RCC 7860 (cell line): ENCODE results near the gene TEAD3.
"Not testable (repeated sequence)": the region's sequence is repeated elsewhere in the genome, so short reads cannot be mapped to it uniquely, and the experiment has no call there.

Source experiments
- DNase-seq: peaks from one replicate; pipeline ENCODE4 v3.0.0-alpha.2; 2015; ENCODE audit warnings: low spot score
- FAIRE-seq: peaks from 2 replicates; lab custom pipeline; 2012; peaks lifted over from hg19 to GRCh38; lab: Jason Lieb, UNC

TEAD3 gene

GRCh38 chr6:35452183-35453090, 44.4 kb downstream of the TEAD3 start, which contains the start of gene FANCE:
Gene FANCE, plus strand, starts transcription at chr6:35452338. Its CDS starts 208 bp downstream, at chr6:35452546.
- DNase-seq, result peak; percentile 58

GRCh38 chr6:35451354-35452182, 45.3 kb downstream of the TEAD3 start:
- FAIRE-seq, result no peak

More at GRCh38 chr6:35452183-35453090, 44.4 kb downstream of the TEAD3 start, which contains the start of gene FANCE:
- FAIRE-seq, result no peak

GRCh38 chr6:35449287-35449881, 47.5 kb downstream of the TEAD3 start:
- peak; percentile 53 for DNase-seq
- FAIRE-seq, result no peak

More at GRCh38 chr6:35451354-35452182, 45.3 kb downstream of the TEAD3 start:
- no peak for DNase-seq

GRCh38 chr6:35448191-35448590, 48.7 kb downstream of the TEAD3 start:
- FAIRE-seq, result no peak
- no peak for DNase-seq

- DNase-seq, result no peak
- FAIRE-seq, result no peak
These were observed 51.2 kb downstream of the TEAD3 start for GRCh38 chr6:35445691-35446090.

DNA sequence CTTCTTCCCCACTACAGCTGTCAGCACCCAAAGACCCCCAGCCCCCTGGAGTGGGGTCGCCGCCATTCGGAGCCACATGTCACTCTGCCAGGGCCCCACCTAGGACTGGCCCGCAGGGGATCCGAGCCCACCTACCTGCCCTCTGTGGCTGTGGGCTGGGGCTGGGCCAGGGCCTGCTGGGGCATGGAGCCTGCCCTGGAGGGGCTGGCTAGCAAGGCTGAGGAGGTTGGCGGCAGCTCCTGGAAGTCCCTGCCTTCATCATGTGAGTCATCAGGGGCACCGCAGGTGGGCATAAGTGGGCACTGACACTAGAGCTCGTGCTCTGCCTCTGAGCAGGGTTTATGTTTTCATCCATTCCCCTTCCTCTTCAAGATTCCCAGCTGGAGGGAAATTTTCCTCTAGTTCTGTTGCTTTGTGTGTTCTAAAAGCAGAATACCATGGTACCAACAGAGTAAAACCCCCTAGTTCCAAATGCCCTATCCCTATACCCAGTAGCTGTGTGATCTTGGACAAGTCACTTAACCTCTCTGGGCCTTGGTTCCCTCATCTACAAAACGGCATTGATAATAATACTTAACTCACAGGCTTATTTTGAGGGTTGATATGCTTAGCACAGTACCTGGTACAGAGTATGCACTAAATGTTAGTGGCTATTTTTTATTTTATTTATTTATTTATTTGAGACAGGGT, 53.4 kb downstream of the TEAD3 start:
- FAIRE-seq (no peak), DNase-seq (peak; percentile 11)

GRCh38 chr6:35442693-35443092, 54.2 kb downstream of the TEAD3 start:
- FAIRE-seq (no peak), DNase-seq (no peak)

GRCh38 chr6:35441642-35442041, 55.2 kb downstream of the TEAD3 start:
- DNase-seq (no peak), FAIRE-seq (no peak)

DNA sequence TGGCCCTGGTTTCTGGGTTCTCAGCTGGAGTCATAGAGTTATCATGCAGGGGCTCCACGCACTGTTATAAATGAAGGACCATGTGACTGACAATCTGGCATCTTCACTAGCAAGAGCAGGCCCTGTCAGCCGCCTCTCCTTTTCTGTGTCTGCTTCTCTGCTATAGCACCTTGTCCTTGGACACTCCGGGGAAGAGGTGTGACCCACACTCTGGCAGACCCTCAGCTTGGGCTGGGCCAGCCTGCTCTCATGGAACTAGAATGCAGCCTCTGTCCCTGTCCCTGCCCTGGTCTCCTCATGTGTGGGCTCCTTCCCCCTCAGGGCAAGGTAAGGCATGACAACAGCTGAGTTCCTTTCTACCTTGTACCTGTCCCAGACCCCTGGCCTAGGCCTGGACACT, 55.7 kb downstream of the TEAD3 start:
- DNase-seq, result no peak
- no peak for FAIRE-seq

DNA sequence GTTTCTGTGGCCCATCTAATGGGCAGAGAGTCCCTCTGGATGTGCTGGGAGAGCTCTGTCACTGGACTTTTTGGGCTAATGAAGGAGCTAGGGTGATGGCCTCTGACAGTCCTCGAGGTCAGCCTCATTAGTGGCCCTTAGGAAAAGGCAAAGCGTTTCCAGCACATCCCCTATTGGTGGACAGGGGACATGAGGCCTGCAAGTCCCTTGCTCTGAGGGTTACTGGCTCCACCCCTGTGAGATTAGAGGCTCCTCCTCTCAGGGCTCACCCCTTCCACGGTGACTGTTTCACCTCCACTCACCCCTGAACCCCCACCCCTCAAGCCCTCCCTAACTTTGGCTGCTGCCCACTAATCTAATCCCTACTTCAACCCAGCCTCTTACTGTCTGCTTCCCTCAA, 57.6 kb downstream of the TEAD3 start:
- FAIRE-seq (no peak), DNase-seq (no peak)

DNA sequence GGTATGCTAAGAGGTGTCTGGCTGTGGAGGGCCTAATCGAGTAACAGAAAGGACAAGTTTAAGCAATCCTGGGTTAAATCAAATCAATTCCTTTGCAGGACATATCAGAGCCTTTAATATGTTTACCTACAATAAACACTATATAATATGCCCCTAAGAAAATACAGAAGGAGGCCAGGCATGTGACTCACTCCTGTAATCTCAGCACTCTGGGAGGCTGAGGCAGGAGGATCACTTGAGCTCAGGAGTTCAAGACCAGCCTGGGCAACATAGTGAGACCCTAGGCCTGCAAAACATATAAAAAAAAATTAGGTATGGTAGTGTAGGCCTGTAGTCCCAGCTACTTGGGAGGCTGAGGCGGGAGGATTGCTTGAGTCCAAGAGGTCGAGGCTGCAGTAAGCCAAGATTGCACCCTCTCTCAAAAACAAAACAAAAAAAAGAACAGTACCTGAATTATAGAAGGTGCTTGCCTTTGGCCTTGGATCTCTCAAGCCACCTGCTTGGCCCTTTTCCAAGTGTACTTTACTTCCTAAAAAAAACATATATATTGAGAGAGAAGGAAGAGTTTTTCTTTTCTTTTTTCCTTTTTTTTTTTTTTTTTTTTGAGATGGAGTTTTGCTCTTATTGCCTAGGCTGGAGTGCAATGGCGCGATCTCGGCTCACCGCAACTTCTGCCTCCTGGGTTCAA, 58.4 kb downstream of the TEAD3 start:
- FAIRE-seq, DNase-seq: not testable (repeated sequence)

DNA sequence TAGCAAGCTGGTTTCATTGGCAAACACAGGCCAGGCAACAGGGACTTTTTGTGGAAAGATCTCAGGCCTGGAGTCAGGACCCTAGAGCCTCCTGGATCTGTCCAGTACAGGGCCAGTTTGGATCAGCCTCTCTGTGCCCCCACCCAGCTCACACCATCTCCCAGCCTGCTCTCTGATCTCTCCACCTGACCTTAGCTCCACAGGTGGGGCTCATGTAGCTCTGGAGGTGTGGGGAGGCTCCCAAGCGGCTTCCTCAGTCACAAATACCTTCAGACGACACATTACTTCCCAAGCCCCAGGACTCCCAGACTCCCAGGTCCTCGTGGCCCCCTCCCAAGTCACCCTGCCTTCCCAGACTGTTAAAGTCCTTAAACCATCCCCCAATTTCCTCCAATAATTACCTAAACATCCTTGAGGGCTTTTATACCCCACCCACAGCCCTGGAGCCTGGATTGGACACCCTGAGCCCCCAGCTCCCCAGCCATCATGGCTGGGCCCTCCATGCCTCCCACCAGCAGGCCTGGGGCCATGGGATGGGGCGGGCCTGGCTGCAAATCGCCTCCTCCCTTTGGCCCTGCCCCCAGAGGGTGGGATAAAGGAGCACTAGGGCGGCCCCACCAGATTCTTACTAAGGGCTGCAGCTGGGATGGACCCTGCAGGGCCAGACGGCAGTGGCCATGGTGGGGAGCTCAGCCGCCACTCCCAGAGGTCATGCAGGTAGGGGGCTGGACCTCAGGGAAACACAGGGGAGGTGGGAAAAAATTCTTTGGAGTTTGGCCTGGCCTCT, 60.6 kb downstream of the TEAD3 start:
- no peak for DNase-seq
- FAIRE-seq, result no peak

GRCh38 chr6:35435074-35435837, 61.6 kb downstream of the TEAD3 start:
- FAIRE-seq, result no peak
- DNase-seq, result no peak

- FAIRE-seq, DNase-seq: not testable (repeated sequence)
These were observed 64.2 kb downstream of the TEAD3 start for GRCh38 chr6:35432702-35433101.

DNA sequence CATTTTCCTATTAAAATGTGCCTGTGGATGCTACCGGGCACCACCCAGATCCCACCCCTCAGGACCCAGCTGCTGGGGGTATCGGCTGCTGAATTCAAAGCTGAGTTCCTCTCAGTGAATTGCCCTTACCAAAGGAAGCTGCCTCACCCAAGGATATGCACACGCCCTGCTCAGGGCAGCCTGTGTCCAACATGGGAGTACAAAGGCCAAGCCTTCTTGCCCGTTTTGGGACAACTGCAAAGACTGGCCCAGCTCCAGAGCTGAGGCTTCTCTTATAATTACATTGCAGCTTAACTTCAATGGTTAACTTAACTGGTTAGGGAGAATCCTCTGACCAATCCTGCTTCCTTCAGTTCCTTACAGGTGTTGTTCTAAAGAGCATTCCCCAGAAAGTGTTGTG, 64.6 kb downstream of the TEAD3 start:
- no peak for DNase-seq
- FAIRE-seq, result no peak

DNA sequence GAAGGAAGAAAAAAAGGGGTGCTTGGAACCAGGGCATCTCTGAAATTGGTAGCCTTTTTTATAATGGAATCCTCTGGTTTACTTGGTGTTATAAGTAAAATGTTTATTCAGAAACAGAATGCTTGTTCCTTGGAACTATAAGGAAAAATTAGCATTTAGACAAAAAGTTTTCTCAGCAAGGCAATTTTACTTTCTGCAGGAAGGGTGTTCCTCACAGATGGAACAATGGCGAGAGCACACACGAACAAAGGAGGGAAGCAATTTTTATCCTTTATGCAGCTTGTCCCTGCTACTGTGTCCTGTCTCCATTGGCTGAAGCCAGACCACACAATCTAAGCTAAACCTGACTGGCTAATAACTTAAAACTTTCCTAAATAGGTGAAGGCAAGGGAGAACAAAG, 67.4 kb downstream of the TEAD3 start:
- no peak for DNase-seq
- FAIRE-seq, result no peak

- no peak for DNase-seq
- FAIRE-seq, result no peak
These were observed 68.3 kb downstream of the TEAD3 start for GRCh38 chr6:35428421-35429149.

GRCh38 chr6:35427851-35428321, 69.0 kb downstream of the TEAD3 start:
- no peak for DNase-seq
- no peak for FAIRE-seq
